ENCODE measurements around the gene SULT6B1. TPM values are rescaled to one million over a fixed set of nuclear protein-coding genes. Genes with fewer than 3 reads are reported as not detected.

The SULT6B1 gene
- total and polyA plus RNA-seq, 2 donors (not counting 3 experiments of a cell fraction or from before 2014, with no cell fraction given): not detected

DNA sequence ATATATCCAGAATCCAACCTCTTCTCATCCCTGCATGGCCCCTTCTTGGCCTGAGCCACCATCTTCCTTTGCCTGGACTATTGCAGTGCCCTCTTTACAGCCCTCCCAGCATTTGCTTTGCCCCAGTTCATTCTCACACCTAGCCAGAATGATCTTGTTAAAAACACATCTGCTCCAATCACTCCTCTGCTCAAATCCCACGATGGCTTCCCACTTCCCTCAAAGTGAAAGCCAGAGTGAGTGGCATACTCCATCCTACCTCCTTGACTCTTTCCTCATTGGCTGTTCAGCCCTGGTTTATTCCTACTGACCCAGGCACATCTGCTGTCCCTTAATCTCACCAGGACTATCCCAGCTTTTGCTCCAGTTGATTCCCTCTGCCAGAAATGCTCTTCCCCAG, 14.7 kb downstream of the SULT6B1 start:
- Histone ChIP-seq H2AFZ (ENCODE audit: low read depth, low read length) (no peak overlapping the region), H3K4me1 (ENCODE audit: control insufficient read depth, extremely low read depth, insufficient read depth, low read length) (no peaks in the 10 kb centered on the region), H3K27me3 (ENCODE audit: control insufficient read depth in 2 of 2, insufficient read depth in 2 of 2, low read length in 2 of 2) (no peaks in the 10 kb centered on the region), H3K27ac (ENCODE audit: insufficient read depth, low read depth, low read length) (no peak overlapping the region), H3K79me2 (ENCODE audit: control insufficient read depth, insufficient read depth, low read length) (no peaks in the 10 kb centered on the region), H3K9me3 (replicated peaks; ENCODE audit: control insufficient read depth, insufficient read depth, low read length) (no peaks in the 10 kb centered on the region), H3K9me1 (replicated peaks; ENCODE audit: control insufficient read depth, extremely low read depth, insufficient read depth, low read length) (no peaks in the 10 kb centered on the region), H3K4me3 (replicated peaks in 1 of 3; ENCODE audit: insufficient read depth in 1 of 3, low read depth in 1 of 3, low read length in 3 of 3) (no peak overlapping the region), H4K20me1 (replicated peaks; ENCODE audit: control insufficient read depth, extremely low read depth, insufficient read depth, low read length) (no peaks in the 10 kb centered on the region), H3K36me3 (ENCODE audit: control insufficient read depth in 2 of 2, extremely low read depth in 1 of 2, insufficient read depth in 2 of 2, low read length in 2 of 2) (no peaks in the 10 kb centered on the region), H3K9ac (replicated peaks; ENCODE audit: extremely low read depth, insufficient read depth, low read length) (no peak overlapping the region), H3K4me2 (ENCODE audit: insufficient read depth, low read length) (no peak overlapping the region)
- DNase-seq (ENCODE audit: low read depth, low spot score): no peak
- intact Hi-C loops (cut with micrococcal nuclease): no loop called here
- POLR2A ChIA-PET: no interaction called here
- CTCF ChIA-PET: no interaction called here
- no peak for FAIRE-seq
- TF ChIP-seq, protein P1, sequence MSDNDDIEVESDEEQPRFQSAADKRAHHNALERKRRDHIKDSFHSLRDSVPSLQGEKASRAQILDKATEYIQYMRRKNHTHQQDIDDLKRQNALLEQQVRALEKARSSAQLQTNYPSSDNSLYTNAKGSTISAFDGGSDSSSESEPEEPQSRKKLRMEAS (IDR thresholded peaks at IDR 0.05; ENCODE audit: insufficient read depth, insufficient read length): no peak
- TF ChIP-seq POLR2AphosphoS5 (IDR thresholded peaks at IDR 0.05; ENCODE audit: insufficient read depth, low read depth, low read length): no peak
- no peak for TF ChIP-seq GATA2 (IDR thresholded peaks at IDR 0.05; ENCODE audit: insufficient read depth, insufficient read length, low read depth, low read length)
- no TSS peak for BruUV-seq (replicated peaks)
- dilution Hi-C loops (cut with MboI; ENCODE audit: extremely low pct_ligation_motif_present, low sequenced_read_pairs): no loop called here

DNA sequence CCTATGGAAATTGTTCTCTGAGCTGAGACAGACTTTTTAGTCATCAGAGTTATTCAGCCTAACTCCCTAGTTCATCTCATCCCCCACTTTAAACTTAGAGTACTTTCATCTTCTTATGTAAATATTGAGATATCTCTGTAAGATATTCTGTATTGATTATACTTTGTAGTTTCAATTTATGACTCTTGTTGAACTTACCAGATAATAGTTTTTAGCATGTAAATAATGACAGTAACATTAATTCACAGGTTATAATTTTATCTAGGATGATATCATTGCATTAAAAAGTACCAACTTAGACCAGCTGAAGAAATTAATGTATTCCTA, 16.9 kb downstream of the SULT6B1 start:
- no peaks in the 10 kb centered on the region for H3K9me1 ChIP-seq (replicated peaks; ENCODE audit: control insufficient read depth, extremely low read depth, insufficient read depth, low read length)
- no peaks in the 10 kb centered on the region for H3K4me1 ChIP-seq (ENCODE audit: control insufficient read depth, extremely low read depth, insufficient read depth, low read length)
- no peak overlapping the region for H3K4me3 ChIP-seq (replicated peaks in 1 of 3; ENCODE audit: insufficient read depth in 1 of 3, low read depth in 1 of 3, low read length in 3 of 3)
- no TSS peak for BruUV-seq (replicated peaks)
- no peaks in the 10 kb centered on the region for H3K27me3 ChIP-seq (ENCODE audit: control insufficient read depth in 2 of 2, insufficient read depth in 2 of 2, low read length in 2 of 2)
- dilution Hi-C loops (cut with MboI; ENCODE audit: extremely low pct_ligation_motif_present, low sequenced_read_pairs) (no loop called here), intact Hi-C loops (cut with micrococcal nuclease) (no loop called here)
- H3K79me2 ChIP-seq (ENCODE audit: control insufficient read depth, insufficient read depth, low read length): no peaks in the 10 kb centered on the region
- H3K4me2 ChIP-seq (ENCODE audit: insufficient read depth, low read length): no peak overlapping the region
- TF ChIP-seq, protein P2, sequence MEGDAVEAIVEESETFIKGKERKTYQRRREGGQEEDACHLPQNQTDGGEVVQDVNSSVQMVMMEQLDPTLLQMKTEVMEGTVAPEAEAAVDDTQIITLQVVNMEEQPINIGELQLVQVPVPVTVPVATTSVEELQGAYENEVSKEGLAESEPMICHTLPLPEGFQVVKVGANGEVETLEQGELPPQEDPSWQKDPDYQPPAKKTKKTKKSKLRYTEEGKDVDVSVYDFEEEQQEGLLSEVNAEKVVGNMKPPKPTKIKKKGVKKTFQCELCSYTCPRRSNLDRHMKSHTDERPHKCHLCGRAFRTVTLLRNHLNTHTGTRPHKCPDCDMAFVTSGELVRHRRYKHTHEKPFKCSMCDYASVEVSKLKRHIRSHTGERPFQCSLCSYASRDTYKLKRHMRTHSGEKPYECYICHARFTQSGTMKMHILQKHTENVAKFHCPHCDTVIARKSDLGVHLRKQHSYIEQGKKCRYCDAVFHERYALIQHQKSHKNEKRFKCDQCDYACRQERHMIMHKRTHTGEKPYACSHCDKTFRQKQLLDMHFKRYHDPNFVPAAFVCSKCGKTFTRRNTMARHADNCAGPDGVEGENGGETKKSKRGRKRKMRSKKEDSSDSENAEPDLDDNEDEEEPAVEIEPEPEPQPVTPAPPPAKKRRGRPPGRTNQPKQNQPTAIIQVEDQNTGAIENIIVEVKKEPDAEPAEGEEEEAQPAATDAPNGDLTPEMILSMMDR (IDR thresholded peaks at IDR 0.05; ENCODE audit: extremely low read depth in 1 of 2, insufficient read depth in 1 of 2, low read depth in 1 of 2, low read length in 2 of 2): no peak
- no peak for TF ChIP-seq POLR2AphosphoS5 (IDR thresholded peaks at IDR 0.05; ENCODE audit: insufficient read depth, low read depth, low read length)
- TF ChIP-seq FOS (IDR thresholded peaks at IDR 0.05; ENCODE audit: borderline replicate concordance, insufficient read depth, low read length): no peak
- no peak for TF ChIP-seq JUN (IDR thresholded peaks at IDR 0.05; ENCODE audit: borderline replicate concordance, insufficient read depth, insufficient read length, low read depth)
- no peak for TF ChIP-seq EZH2 (IDR thresholded peaks at IDR 0.05; ENCODE audit: borderline replicate concordance, low read depth, low read length, severe bottlenecking)
- no peak for TF ChIP-seq POLR2A (IDR thresholded peaks at IDR 0.05; ENCODE audit: low read depth, low read length)
- TF ChIP-seq, protein P1 (IDR thresholded peaks at IDR 0.05; ENCODE audit: insufficient read depth, insufficient read length): no peak
- no peak for TF ChIP-seq GATA2 (IDR thresholded peaks at IDR 0.05; ENCODE audit: insufficient read depth, insufficient read length, low read depth, low read length)
- no peaks in the 10 kb centered on the region for H3K36me3 ChIP-seq (ENCODE audit: control insufficient read depth in 2 of 2, extremely low read depth in 1 of 2, insufficient read depth in 2 of 2, low read length in 2 of 2)
- ChIA-PET POLR2A (interaction anchor here (0.6 kb wide), 1 partner anchor 133 kb away, joined by 5 read pairs; no protein-coding TSS in a partner anchor), CTCF (interaction anchor here (1.1 to 1.8 kb wide), 3 partner anchors 10 to 92 kb away, joined by 4 to 5 read pairs (median 4); no protein-coding TSS in a partner anchor)
- no peak overlapping the region for H3K9ac ChIP-seq (replicated peaks; ENCODE audit: extremely low read depth, insufficient read depth, low read length)
- H2AFZ ChIP-seq (ENCODE audit: low read depth, low read length): no peak overlapping the region
- FAIRE-seq: no peak
- no peak for DNase-seq (ENCODE audit: low read depth, low spot score)
- H3K9me3 ChIP-seq (replicated peaks; ENCODE audit: control insufficient read depth, insufficient read depth, low read length): no peaks in the 10 kb centered on the region
- no peaks in the 10 kb centered on the region for H4K20me1 ChIP-seq (replicated peaks; ENCODE audit: control insufficient read depth, extremely low read depth, insufficient read depth, low read length)
- no peak overlapping the region for H3K27ac ChIP-seq (ENCODE audit: insufficient read depth, low read depth, low read length)
